K562 (cell line): Measurements from ENCODE around the gene SURF6. TPM values are rescaled to one million over a fixed set of nuclear protein-coding genes. Genes with fewer than 3 reads are reported as not detected.

Source experiments
- ATF1 ChIP-seq, 2 experiments: fragments of 450-650 bp in 1 of 2; IDR thresholded peaks; 2 replicates each; pipeline ENCODE4 v1.6.1; 2016; ENCODE audit warnings: missing compliant biosample characterization in 1 of 2, missing genetic modification characterization in 1 of 2
- CBFA2T3 ChIP-seq: fragments of 450-650 bp; IDR thresholded peaks from 2 replicates; pipeline ENCODE4 v1.6.1; 2017
- CEBPB ChIP-seq: fragments of 450-650 bp; IDR thresholded peaks from 2 replicates; pipeline ENCODE4 v1.6.1; 2016; ENCODE audit warnings: missing genetic modification characterization, missing compliant biosample characterization
- CUX1 ChIP-seq: fragments of 200-800 bp; sonication (Bioruptor generic); IDR thresholded peaks from 2 replicates; pipeline ENCODE4 v1.6.1; 2016; ENCODE audit warnings: missing genetic modification characterization, missing compliant biosample characterization
- DPF2 ChIP-seq: fragments of 450-650 bp; IDR thresholded peaks from 2 replicates; pipeline ENCODE4 v1.6.1; 2016
- ELF2 ChIP-seq: fragments of 250-450 bp; sonication (Bioruptor Pico); IDR thresholded peaks from 2 replicates; pipeline ENCODE4 v1.5.0; 2021; ENCODE audit warnings: mild to moderate bottlenecking
- FIP1L1 ChIP-seq: fragments of 200-400 bp; formaldehyde crosslinking; IDR thresholded peaks from 2 replicates; pipeline ENCODE4 v1.6.1; 2018; ENCODE audit warnings: mild to moderate bottlenecking, low read depth, low read length; ENCODE audit not compliant: poor library complexity, severe bottlenecking
- JUND ChIP-seq, 2 experiments: IDR thresholded peaks; 2 replicates in 1 of 2; 3 replicates in 1 of 2; pipeline ENCODE4 v1.6.1; 2011; ENCODE audit warnings: borderline replicate concordance in 2 of 2, low read depth in 2 of 2, low read length in 2 of 2, improper control_type of control experiment in 1 of 2, missing biosample characterization in 1 of 2, missing genetic modification characterization in 1 of 2, missing genetic modification reagents in 1 of 2
- polyA plus RNA-seq, 8 experiments: library from polyadenylated mRNA; depleted of rRNA in 4 of 8; stranded (reverse) in 5 of 8; unstranded in 3 of 8; fragments of >200 nt; fragmentation: Nextera tagmentation in 2 of 8; fragmentation: Illumina TruSeq in 1 of 8; extraction: Ambion mirVana in 2 of 8; extraction: Trizol in 1 of 8; gene quantifications; 2 replicates each; pipeline versions ENCODE4 v1.2.1 to v1.2.3, GENCODE V29; 2011 to 2014; ENCODE audit warnings: inconsistent platforms in 1 of 8, missing spikeins in 1 of 8
- total RNA-seq, 7 experiments: library from RNA; depleted of rRNA in 6 of 7; stranded (reverse); fragments of >200 nt in 6 of 7; fragmentation: Illumina TruSeq in 2 of 7; extraction: Trizol in 2 of 7; gene quantifications; 2 replicates each; pipeline versions ENCODE4 v1.2.1 to v1.2.3, GENCODE V29; 2011 to 2021; ENCODE audit warnings: low replicate concordance in 1 of 7

SURF6 gene
- total and polyA plus RNA-seq, 9 of the 15 experiments (the other 6 are each of a cell fraction or from before 2014, with no cell fraction given) = 1.4 to 68.3 (median 14.7) TPM

- TF ChIP-seq CUX1 (0 out of 2 replicates have a peak, but pooled peaks have one; percentile 33), CBFA2T3 (no peak), JUND (IDR thresholded peaks at IDR 0.05; ENCODE audit: borderline replicate concordance, low read depth, low read length) (peak; percentile 46; the same call in 1 of the 2 replicates), JUND (tag; IDR thresholded peaks at IDR 0.05; ENCODE audit: borderline replicate concordance, low read depth, low read length) (no peak; the same call in 2 of the 3 replicates), ATF1 (CRISPR knock-in tag; IDR thresholded peaks at IDR 0.05) (no peak), ATF1 (tag; IDR thresholded peaks at IDR 0.05) (no peak), DPF2 (peak; percentile 48; the same call in 1 of the 2 replicates), ELF2 (no peak), FIP1L1 (no peak), CEBPB (tag) (peak; percentile 65; the same call in 1 of the 2 replicates)
These were observed 38.7 kb upstream of the SURF6 start (continued) for GRCh38 chr9:133374612-133375115.
